Measurements from ENCODE around the gene TTBK1.

The TTBK1 gene

DNA sequence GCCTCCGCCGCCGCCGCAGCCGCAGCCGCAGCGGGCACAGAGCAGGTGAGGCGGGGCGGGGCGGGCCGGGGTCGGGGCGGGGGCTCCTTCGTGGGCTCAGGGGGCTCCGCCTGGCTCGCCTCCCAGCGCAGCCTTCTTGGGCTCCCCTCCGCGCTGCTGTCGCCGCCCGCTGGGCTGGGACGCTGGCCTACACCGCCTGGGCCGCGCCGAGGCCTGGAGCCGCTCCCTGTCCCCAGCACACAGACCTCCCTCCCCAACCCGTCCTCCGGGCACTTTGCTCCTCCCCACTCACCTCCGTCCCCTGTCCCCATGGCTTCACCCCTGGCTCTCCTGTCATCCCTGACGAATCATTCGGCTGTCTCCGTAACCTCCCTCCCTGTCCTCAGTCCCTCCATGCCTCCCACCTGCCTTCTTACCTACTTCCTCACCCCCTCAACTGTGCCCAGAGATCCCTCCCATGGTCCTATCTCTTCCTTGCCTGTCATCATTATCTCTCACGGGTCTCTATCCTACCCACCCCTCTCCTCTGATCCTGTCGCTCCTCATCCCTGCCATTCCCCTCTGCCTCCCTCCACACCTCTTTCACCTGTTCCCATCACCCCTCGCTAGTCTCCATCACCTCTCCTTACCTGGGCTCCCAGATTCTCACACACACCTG, 512 bp downstream of the TTBK1 start:
- H2AFZ ChIP-seq (ENCODE audit: low read depth, low read length), result no peak overlapping the region
- H3K9ac ChIP-seq (ENCODE audit: low read length), result no peak overlapping the region
- no peaks in the 10 kb centered on the region for H3K36me3 ChIP-seq (replicated peaks; ENCODE audit: low read depth, low read length)
- TF ChIP-seq CTCF (IDR thresholded peaks at IDR 0.05; ENCODE audit: low read depth, low read length) (no peak), EZH2phosphoT487 (IDR thresholded peaks at IDR 0.05; ENCODE audit: low read depth) (no peak)
- H3K4me3 ChIP-seq (ENCODE audit: low read length), result no peak overlapping the region
- no peaks in the 10 kb centered on the region for H3K79me2 ChIP-seq (ENCODE audit: low read length)
- no peak overlapping the region for H3K4me2 ChIP-seq (ENCODE audit: low read length)
- H3K27me3 ChIP-seq (ENCODE audit: low read depth, low read length), result peaks cover 17% of the 10 kb centered on the region
- H3K27ac ChIP-seq (ENCODE audit: low read length), result no peak overlapping the region
- no peaks in the 10 kb centered on the region for H4K20me1 ChIP-seq (ENCODE audit: insufficient read depth, low read length)
- peaks cover 3% of the 10 kb centered on the region; the same call in 1 of the 2 replicates for H3K9me3 ChIP-seq (ENCODE audit: insufficient read depth, low read length)
- peaks cover 23% of the 10 kb centered on the region for H3K4me1 ChIP-seq (ENCODE audit: low read length)

GRCh38 chr6:43246301-43247113, 3.2 kb downstream of the TTBK1 start:
- peaks cover 32% of the 10 kb centered on the region for H3K4me1 ChIP-seq (ENCODE audit: low read length)
- no peaks in the 10 kb centered on the region for H3K9me3 ChIP-seq (ENCODE audit: insufficient read depth, low read length)
- peak overlapping the region; percentile 84 for H3K4me3 ChIP-seq (ENCODE audit: low read length)
- H3K36me3 ChIP-seq (replicated peaks; ENCODE audit: low read depth, low read length), result no peaks in the 10 kb centered on the region
- peak overlapping the region; percentile 14 for H3K27ac ChIP-seq (ENCODE audit: low read length)
- no peaks in the 10 kb centered on the region for H3K79me2 ChIP-seq (ENCODE audit: low read length)
- peak overlapping the region; percentile 97 for H3K4me2 ChIP-seq (ENCODE audit: low read length)
- H2AFZ ChIP-seq (ENCODE audit: low read depth, low read length), result peak overlapping the region; percentile 89
- H3K9ac ChIP-seq (ENCODE audit: low read length), result peak overlapping the region; percentile 64
- no peak for TF ChIP-seq EZH2phosphoT487 (IDR thresholded peaks at IDR 0.05; ENCODE audit: low read depth)
- H3K27me3 ChIP-seq (ENCODE audit: low read depth, low read length), result peaks cover 27% of the 10 kb centered on the region
- H4K20me1 ChIP-seq (ENCODE audit: insufficient read depth, low read length), result no peaks in the 10 kb centered on the region

DNA sequence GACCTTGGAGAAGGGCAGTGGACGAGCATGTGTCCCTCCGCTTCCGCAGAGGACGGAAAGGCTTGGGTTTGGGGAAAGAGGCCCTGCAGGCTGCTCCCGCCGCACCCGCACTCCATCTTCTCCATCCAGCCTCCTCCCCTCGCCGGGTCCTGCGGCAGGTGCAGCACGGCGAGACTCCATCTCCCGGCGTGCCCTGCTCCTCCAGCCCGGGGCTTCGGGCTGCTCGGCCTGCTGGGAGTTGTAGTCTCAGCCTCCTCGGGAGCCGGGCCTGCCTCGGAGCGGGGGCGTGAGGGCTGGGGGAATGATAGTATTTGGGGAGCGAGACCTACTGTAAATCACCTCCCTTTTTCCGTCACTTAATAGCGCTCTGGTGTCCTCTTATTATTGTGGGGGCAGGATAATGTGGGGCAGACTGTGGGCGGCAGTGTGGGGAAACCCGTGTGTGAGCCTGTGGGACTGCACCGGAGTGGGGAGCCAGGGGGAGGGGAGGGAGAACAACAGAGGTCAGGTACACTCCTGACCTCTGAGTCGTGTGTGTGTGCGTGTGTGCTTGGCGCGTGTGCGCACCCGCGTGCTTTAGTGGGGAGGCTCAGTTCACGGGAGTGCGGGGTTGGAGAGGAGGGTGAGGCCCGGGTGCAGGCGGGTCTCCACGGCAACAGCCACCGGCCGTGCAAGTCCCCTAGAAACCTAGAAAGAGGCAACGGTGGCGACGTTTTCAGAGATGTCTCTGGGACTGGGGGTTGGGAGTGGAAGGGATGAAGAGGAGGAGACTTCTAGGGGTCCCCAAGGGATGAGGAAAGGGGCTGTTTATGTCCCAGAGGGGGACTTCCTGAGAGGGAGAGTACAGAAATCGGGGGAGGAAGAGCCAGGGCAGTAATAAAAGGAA, 4.1 kb downstream of the TTBK1 start:
- peaks cover 27% of the 10 kb centered on the region for H3K27me3 ChIP-seq (ENCODE audit: low read depth, low read length)
- peaks cover 32% of the 10 kb centered on the region for H3K4me1 ChIP-seq (ENCODE audit: low read length)
- peak overlapping the region; percentile 14 for H3K27ac ChIP-seq (ENCODE audit: low read length)
- H3K79me2 ChIP-seq (ENCODE audit: low read length), result no peaks in the 10 kb centered on the region
- H3K9me3 ChIP-seq (ENCODE audit: insufficient read depth, low read length), result no peaks in the 10 kb centered on the region
- peak overlapping the region; percentile 97 for H3K4me2 ChIP-seq (ENCODE audit: low read length)
- TF ChIP-seq EZH2phosphoT487 (IDR thresholded peaks at IDR 0.05; ENCODE audit: low read depth), result no peak
- peak; percentile 24 for TF ChIP-seq CTCF (IDR thresholded peaks at IDR 0.05; ENCODE audit: low read depth, low read length)
- no peaks in the 10 kb centered on the region for H4K20me1 ChIP-seq (ENCODE audit: insufficient read depth, low read length)
- H3K36me3 ChIP-seq (replicated peaks; ENCODE audit: low read depth, low read length), result no peaks in the 10 kb centered on the region
- H3K9ac ChIP-seq (ENCODE audit: low read length), result peak overlapping the region; percentile 64
- H3K4me3 ChIP-seq (ENCODE audit: low read length), result peak overlapping the region; percentile 84
- H2AFZ ChIP-seq (ENCODE audit: low read depth, low read length), result peak overlapping the region; percentile 89

GRCh38 chr6:43248101-43248500, 4.8 kb downstream of the TTBK1 start:
- Histone ChIP-seq H3K4me2 (ENCODE audit: low read length) (peak overlapping the region; percentile 97), H3K79me2 (ENCODE audit: low read length) (no peaks in the 10 kb centered on the region), H3K4me1 (ENCODE audit: low read length) (peaks cover 32% of the 10 kb centered on the region), H4K20me1 (ENCODE audit: insufficient read depth, low read length) (no peaks in the 10 kb centered on the region), H3K4me3 (ENCODE audit: low read length) (peak overlapping the region; percentile 84), H3K9me3 (ENCODE audit: insufficient read depth, low read length) (no peaks in the 10 kb centered on the region), H3K36me3 (replicated peaks; ENCODE audit: low read depth, low read length) (no peaks in the 10 kb centered on the region), H3K27ac (ENCODE audit: low read length) (no peak overlapping the region), H3K27me3 (ENCODE audit: low read depth, low read length) (peaks cover 27% of the 10 kb centered on the region), H2AFZ (ENCODE audit: low read depth, low read length) (peak overlapping the region; percentile 89), H3K9ac (ENCODE audit: low read length) (peak overlapping the region; percentile 64)
- no peak for TF ChIP-seq CTCF (IDR thresholded peaks at IDR 0.05; ENCODE audit: low read depth, low read length)
- TF ChIP-seq EZH2phosphoT487 (IDR thresholded peaks at IDR 0.05; ENCODE audit: low read depth), result no peak

All from OCI-LY3 (cell line).